GM23338 (cell line): Measurements from ENCODE around the gene USP6. TPM values are rescaled to one million over a fixed set of nuclear protein-coding genes. Genes with fewer than 3 reads are reported as not detected.
"Not testable (repeated sequence)": the region's sequence is repeated elsewhere in the genome, so short reads cannot be mapped to it uniquely, and the experiment has no call there.

Experiments
- ATAC-seq: fragments of 200-7000 bp; cut with Tn5 transposase; 3 replicates; pipeline ENCODE4 v1.9.1; 2020
- DNase-seq: peaks from one replicate; pipeline ENCODE4 v3.0.0-alpha.2; 2015; ENCODE audit warnings: low spot score
- H2AFZ ChIP-seq: fragments of 200-600 bp; sonication (generic); 2 replicates; pipeline ENCODE4 v1.8.0; 2016; ENCODE audit warnings: antibody characterized with exemption, mild to moderate bottlenecking, moderate library complexity
- H3F3A ChIP-seq: fragments of 200-600 bp; sonication (generic); replicated peaks from 2 replicates; pipeline ENCODE4 v1.8.0; 2017; ENCODE audit warnings: antibody characterized with exemption, mixed run types, low read depth
- H3K27ac ChIP-seq: fragments of 200-600 bp; sonication (generic); 2 replicates; pipeline ENCODE4 v1.6.1; 2016; ENCODE audit warnings: low read depth
- H3K27me3 ChIP-seq: fragments of 200-600 bp; sonication (generic); 2 replicates; pipeline ENCODE4 v1.8.0; 2016; ENCODE audit warnings: mild to moderate bottlenecking, mixed run types, moderate library complexity; ENCODE audit not compliant: insufficient read depth
- H3K36me3 ChIP-seq: fragments of 200-600 bp; sonication (generic); 2 replicates; pipeline ENCODE4 v1.8.0; 2016; ENCODE audit warnings: mild to moderate bottlenecking; ENCODE audit not compliant: insufficient read depth
- H3K4me1 ChIP-seq: fragments of 200-600 bp; sonication (generic); 2 replicates; pipeline ENCODE4 v1.8.0; 2016; ENCODE audit warnings: mild to moderate bottlenecking, moderate library complexity; ENCODE audit not compliant: insufficient read depth
- H3K4me2 ChIP-seq: fragments of 200-600 bp; sonication (generic); 2 replicates; pipeline ENCODE4 v1.7.1; 2017; ENCODE audit warnings: mixed run types
- H3K4me3 ChIP-seq: fragments of 200-600 bp; sonication (generic); 2 replicates; pipeline ENCODE4 v1.6.1; 2016; ENCODE audit warnings: mixed run types
- H3K79me2 ChIP-seq: fragments of 200-600 bp; sonication (generic); replicated peaks from 2 replicates; pipeline ENCODE4 v1.8.0; 2017; ENCODE audit warnings: mild to moderate bottlenecking; ENCODE audit not compliant: insufficient read depth
- H3K9me2 ChIP-seq: fragments of 200-600 bp; sonication (generic); 2 replicates; pipeline ENCODE4 v1.8.0; 2017; ENCODE audit not compliant: insufficient read depth
- H4K20me1 ChIP-seq: fragments of 200-600 bp; sonication (generic); replicated peaks from 2 replicates; pipeline ENCODE4 v1.8.0; 2017; ENCODE audit warnings: mild to moderate bottlenecking; ENCODE audit not compliant: insufficient read depth
- H3K27ac Mint-ChIP-seq: 2 replicates; pipeline ENCODE4 v1.8.0; 2020; ENCODE audit warnings: inconsistent platforms, mild to moderate bottlenecking, moderate library complexity, mixed read lengths
- H3K27me3 Mint-ChIP-seq: 3 replicates; pipeline ENCODE4 v1.8.0; 2022; ENCODE audit warnings: low read depth, mild to moderate bottlenecking, moderate library complexity, mixed read lengths, inconsistent platforms; ENCODE audit not compliant: insufficient read depth, poor library complexity
- H3K36me3 Mint-ChIP-seq: 3 replicates; pipeline ENCODE4 v1.8.0; 2021; ENCODE audit warnings: low read depth, mild to moderate bottlenecking, inconsistent platforms, moderate library complexity, mixed read lengths
- H3K4me1 Mint-ChIP-seq: 3 replicates; pipeline ENCODE4 v1.8.0; 2020; ENCODE audit warnings: mild to moderate bottlenecking, inconsistent platforms, mixed read lengths
- H3K4me3 Mint-ChIP-seq: 3 replicates; pipeline ENCODE4 v1.8.0; 2021; ENCODE audit warnings: moderate library complexity, mild to moderate bottlenecking, inconsistent platforms, mixed read lengths
- H3K9me3 Mint-ChIP-seq: 3 replicates; pipeline ENCODE4 v1.8.0; 2020; ENCODE audit warnings: moderate library complexity, mild to moderate bottlenecking, inconsistent platforms, mixed read lengths
- CREB1 ChIP-seq: fragments of 250-450 bp; sonication (Bioruptor Pico); IDR thresholded peaks from 2 replicates; pipeline ENCODE4 v1.5.0; 2020; ENCODE audit warnings: low read depth, mild to moderate bottlenecking, moderate library complexity
- CTCF ChIP-seq, 2 experiments: fragments of 200-600 bp in 1 of 2; sonication (generic) in 1 of 2; conservative IDR thresholded peaks; 2 replicates each; pipeline versions ENCODE4 v1.5.1 to v1.6.1; 2016 to 2017; ENCODE audit warnings: antibody characterized with exemption in 2 of 2, low read depth in 2 of 2, mild to moderate bottlenecking in 2 of 2, moderate library complexity in 1 of 2
- polyA plus RNA-seq: library from polyadenylated mRNA; unstranded; fragments of >200 nt; fragmentation: Nextera tagmentation; extraction: Ambion mirVana; gene quantifications from 2 replicates; pipeline ENCODE4 v1.2.1, GENCODE V29; 2016
- total RNA-seq: library from RNA; depleted of rRNA; stranded (reverse); fragments of >200 nt; shearing (Covaris generic); gene quantifications from 2 replicates; pipeline ENCODE4 v1.2.3, GENCODE V29; 2014
- TF ChIP-seq, protein P1 (sequence below): fragments of 250-450 bp; sonication (Bioruptor Pico); IDR thresholded peaks from 2 replicates; pipeline ENCODE4 v1.5.0; 2020; ENCODE audit warnings: mild to moderate bottlenecking, moderate library complexity
- TF ChIP-seq, protein P2 (sequence below): IDR thresholded peaks from 2 replicates; pipeline ENCODE4 v1.6.1; 2016; ENCODE audit warnings: antibody characterized with exemption

The USP6 gene
- total and polyA plus RNA-seq, 2 experiments from 2014 or later = 0.94 to 1.3 TPM

GRCh38 chr17:5120436-5121185, 4.8 kb downstream of the USP6 start:
- DNase-seq, H3K79me2 ChIP-seq: not testable (repeated sequence)
- H3K27me3 Mint-ChIP-seq = peaks cover 28% of the 10 kb centered on the region

GRCh38 chr17:5121186-5121841, 5.5 kb downstream of the USP6 start:
- Mint-ChIP-seq H3K4me3 (peak overlapping the region; percentile 62), H3K27me3 (peaks cover 28% of the 10 kb centered on the region), H3K4me1 (peaks cover 8% of the 10 kb centered on the region; the same call in 2 of the 3 replicates), H3K9me3 (peaks cover 15% of the 10 kb centered on the region), H3K27ac (no peak overlapping the region), H3K36me3 (peaks cover 28% of the 10 kb centered on the region)
- Histone ChIP-seq H3K27ac (no peak overlapping the region), H3F3A (no peaks in the 10 kb centered on the region), H2AFZ (no peak overlapping the region), H3K36me3 (no peaks in the 10 kb centered on the region), H3K9me2 (no peaks in the 10 kb centered on the region), H4K20me1 (no peaks in the 10 kb centered on the region), H3K4me3 (no peak overlapping the region), H3K4me2 (no peak overlapping the region), H3K79me2 (no peaks in the 10 kb centered on the region), H3K4me1 (no peaks in the 10 kb centered on the region), H3K27me3 (peaks cover 27% of the 10 kb centered on the region)
- ATAC-seq (no peak), DNase-seq (no peak)
- TF ChIP-seq, protein P1, sequence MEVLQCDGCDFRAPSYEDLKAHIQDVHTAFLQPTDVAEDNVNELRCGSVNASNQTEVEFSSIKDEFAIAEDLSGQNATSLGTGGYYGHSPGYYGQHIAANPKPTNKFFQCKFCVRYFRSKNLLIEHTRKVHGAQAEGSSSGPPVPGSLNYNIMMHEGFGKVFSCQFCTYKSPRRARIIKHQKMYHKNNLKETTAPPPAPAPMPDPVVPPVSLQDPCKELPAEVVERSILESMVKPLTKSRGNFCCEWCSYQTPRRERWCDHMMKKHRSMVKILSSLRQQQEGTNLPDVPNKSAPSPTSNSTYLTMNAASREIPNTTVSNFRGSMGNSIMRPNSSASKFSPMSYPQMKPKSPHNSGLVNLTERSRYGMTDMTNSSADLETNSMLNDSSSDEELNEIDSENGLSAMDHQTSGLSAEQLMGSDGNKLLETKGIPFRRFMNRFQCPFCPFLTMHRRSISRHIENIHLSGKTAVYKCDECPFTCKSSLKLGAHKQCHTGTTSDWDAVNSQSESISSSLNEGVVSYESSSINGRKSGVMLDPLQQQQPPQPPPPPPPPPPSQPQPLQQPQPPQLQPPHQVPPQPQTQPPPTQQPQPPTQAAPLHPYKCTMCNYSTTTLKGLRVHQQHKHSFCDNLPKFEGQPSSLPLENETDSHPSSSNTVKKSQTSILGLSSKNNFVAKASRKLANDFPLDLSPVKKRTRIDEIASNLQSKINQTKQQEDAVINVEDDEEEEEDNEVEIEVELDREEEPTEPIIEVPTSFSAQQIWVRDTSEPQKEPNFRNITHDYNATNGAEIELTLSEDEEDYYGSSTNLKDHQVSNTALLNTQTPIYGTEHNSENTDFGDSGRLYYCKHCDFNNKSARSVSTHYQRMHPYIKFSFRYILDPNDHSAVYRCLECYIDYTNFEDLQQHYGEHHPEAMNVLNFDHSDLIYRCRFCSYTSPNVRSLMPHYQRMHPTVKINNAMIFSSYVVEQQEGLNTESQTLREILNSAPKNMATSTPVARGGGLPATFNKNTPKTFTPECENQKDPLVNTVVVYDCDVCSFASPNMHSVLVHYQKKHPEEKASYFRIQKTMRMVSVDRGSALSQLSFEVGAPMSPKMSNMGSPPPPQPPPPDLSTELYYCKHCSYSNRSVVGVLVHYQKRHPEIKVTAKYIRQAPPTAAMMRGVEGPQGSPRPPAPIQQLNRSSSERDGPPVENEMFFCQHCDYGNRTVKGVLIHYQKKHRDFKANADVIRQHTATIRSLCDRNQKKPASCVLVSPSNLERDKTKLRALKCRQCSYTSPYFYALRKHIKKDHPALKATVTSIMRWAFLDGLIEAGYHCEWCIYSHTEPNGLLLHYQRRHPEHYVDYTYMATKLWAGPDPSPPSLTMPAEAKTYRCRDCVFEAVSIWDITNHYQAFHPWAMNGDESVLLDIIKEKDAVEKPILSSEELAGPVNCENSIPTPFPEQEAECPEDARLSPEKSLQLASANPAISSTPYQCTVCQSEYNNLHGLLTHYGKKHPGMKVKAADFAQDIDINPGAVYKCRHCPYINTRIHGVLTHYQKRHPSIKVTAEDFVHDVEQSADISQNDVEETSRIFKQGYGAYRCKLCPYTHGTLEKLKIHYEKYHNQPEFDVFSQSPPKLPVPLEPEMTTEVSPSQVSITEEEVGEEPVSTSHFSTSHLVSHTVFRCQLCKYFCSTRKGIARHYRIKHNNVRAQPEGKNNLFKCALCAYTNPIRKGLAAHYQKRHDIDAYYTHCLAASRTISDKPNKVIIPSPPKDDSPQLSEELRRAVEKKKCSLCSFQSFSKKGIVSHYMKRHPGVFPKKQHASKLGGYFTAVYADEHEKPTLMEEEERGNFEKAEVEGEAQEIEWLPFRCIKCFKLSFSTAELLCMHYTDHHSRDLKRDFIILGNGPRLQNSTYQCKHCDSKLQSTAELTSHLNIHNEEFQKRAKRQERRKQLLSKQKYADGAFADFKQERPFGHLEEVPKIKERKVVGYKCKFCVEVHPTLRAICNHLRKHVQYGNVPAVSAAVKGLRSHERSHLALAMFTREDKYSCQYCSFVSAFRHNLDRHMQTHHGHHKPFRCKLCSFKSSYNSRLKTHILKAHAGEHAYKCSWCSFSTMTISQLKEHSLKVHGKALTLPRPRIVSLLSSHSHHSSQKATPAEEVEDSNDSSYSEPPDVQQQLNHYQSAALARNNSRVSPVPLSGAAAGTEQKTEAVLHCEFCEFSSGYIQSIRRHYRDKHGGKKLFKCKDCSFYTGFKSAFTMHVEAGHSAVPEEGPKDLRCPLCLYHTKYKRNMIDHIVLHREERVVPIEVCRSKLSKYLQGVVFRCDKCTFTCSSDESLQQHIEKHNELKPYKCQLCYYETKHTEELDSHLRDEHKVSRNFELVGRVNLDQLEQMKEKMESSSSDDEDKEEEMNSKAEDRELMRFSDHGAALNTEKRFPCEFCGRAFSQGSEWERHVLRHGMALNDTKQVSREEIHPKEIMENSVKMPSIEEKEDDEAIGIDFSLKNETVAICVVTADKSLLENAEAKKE = no peak
- TF ChIP-seq CREB1 (CRISPR knock-in tag) = no peak
- TF ChIP-seq, protein P2, sequence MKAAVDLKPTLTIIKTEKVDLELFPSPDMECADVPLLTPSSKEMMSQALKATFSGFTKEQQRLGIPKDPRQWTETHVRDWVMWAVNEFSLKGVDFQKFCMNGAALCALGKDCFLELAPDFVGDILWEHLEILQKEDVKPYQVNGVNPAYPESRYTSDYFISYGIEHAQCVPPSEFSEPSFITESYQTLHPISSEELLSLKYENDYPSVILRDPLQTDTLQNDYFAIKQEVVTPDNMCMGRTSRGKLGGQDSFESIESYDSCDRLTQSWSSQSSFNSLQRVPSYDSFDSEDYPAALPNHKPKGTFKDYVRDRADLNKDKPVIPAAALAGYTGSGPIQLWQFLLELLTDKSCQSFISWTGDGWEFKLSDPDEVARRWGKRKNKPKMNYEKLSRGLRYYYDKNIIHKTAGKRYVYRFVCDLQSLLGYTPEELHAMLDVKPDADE = no peak
- TF ChIP-seq CTCF (conservative IDR thresholded peaks at IDR 0.05; ENCODE audit: low read depth in 2 of 2) = peak in 1 of 2 experiments; percentile 26; a peak in 2 of 4 replicates

More at GRCh38 chr17:5120436-5121185, 4.8 kb downstream of the USP6 start:
- H3K27ac ChIP-seq, H3K9me2 ChIP-seq, H3K4me3 ChIP-seq, H3K27ac Mint-ChIP-seq, H3K36me3 ChIP-seq, H4K20me1 ChIP-seq, ATAC-seq, H2AFZ ChIP-seq, H3K4me2 ChIP-seq, H3K4me1 ChIP-seq, H3F3A ChIP-seq, H3K4me1 Mint-ChIP-seq: not testable (repeated sequence)
- Mint-ChIP-seq H3K4me3 (peak overlapping the region; percentile 42; the same call in 1 of the 3 replicates), H3K36me3 (peaks cover 28% of the 10 kb centered on the region), H3K9me3 (peaks cover 15% of the 10 kb centered on the region)
- peaks cover 32% of the 10 kb centered on the region for H3K27me3 ChIP-seq

- not testable (repeated sequence) for H3K79me2 ChIP-seq, H4K20me1 ChIP-seq, H3F3A ChIP-seq, ATAC-seq, H3K4me1 Mint-ChIP-seq, DNase-seq, H3K27ac ChIP-seq, H3K27ac Mint-ChIP-seq, H3K36me3 ChIP-seq, H3K4me1 ChIP-seq, H3K9me2 ChIP-seq
- peaks cover 26% of the 10 kb centered on the region for H3K27me3 Mint-ChIP-seq
- H3K4me3 Mint-ChIP-seq = peak overlapping the region; percentile 62
- H3K9me3 Mint-ChIP-seq = peaks cover 15% of the 10 kb centered on the region
- H3K27me3 ChIP-seq = peaks cover 22% of the 10 kb centered on the region
- peaks cover 28% of the 10 kb centered on the region for H3K36me3 Mint-ChIP-seq
- peak overlapping the region; percentile 72 for H3K4me3 ChIP-seq
- H2AFZ ChIP-seq = 0 out of 2 replicates have a peak overlapping the region, but pooled peaks have one; percentile 69
- peak overlapping the region; percentile 83 for H3K4me2 ChIP-seq
Measured at GRCh38 chr17:5122056-5122455, 6.2 kb downstream of the USP6 start.
